Effector memory CD8-positive, alpha-beta T cell (primary cell): ENCODE results near the gene SLC30A1.

Source experiments
- ATAC-seq: fragments of 150-1000 bp; cut with Tn5 transposase; replicated peaks from 2 replicates; pipeline ENCODE4 v1.10.0; 2021; ENCODE audit warnings: mild to moderate bottlenecking, moderate library complexity
- DNase-seq, 3 experiments: peaks; one replicate each; pipeline ENCODE4 v3.0.0; 2021
- H3K27ac Mint-ChIP-seq, 2 donors: one replicate each; pipeline ENCODE4 v1.8.0; 2022; ENCODE audit warnings: mild to moderate bottlenecking in 2 of 2, mixed read lengths in 2 of 2, moderate library complexity in 2 of 2
- H3K27me3 Mint-ChIP-seq, 2 donors: one replicate each; pipeline ENCODE4 v1.8.0; 2022; ENCODE audit warnings: mixed read lengths in 2 of 2
- H3K36me3 Mint-ChIP-seq: one replicate; pipeline ENCODE4 v1.8.0; 2022; ENCODE audit warnings: mild to moderate bottlenecking, moderate library complexity, mixed read lengths; ENCODE audit not compliant: insufficient read depth
- H3K4me1 Mint-ChIP-seq, 2 donors: one replicate each; pipeline ENCODE4 v1.8.0; 2022; ENCODE audit warnings: low read depth in 2 of 2, mixed read lengths in 2 of 2
- H3K4me3 Mint-ChIP-seq, 2 donors: one replicate each; pipeline ENCODE4 v1.8.0; 2022; ENCODE audit warnings: mild to moderate bottlenecking in 2 of 2, mixed read lengths in 2 of 2, moderate library complexity in 2 of 2
- H3K9me3 Mint-ChIP-seq, 2 donors: one replicate each; pipeline ENCODE4 v1.8.0; 2022; ENCODE audit warnings: mixed read lengths in 2 of 2

The SLC30A1 gene

GRCh38 chr1:211526101-211526500 is 52.9 kb downstream of the SLC30A1 start:
- H3K27me3 Mint-ChIP-seq = peaks cover 22 to 60% of the 10 kb centered on the region in 2 donors
- H3K27ac Mint-ChIP-seq = no peak overlapping the region
- no peak for DNase-seq
- peaks cover 0 to 2% of the 10 kb centered on the region in 2 donors for H3K4me1 Mint-ChIP-seq
- H3K4me3 Mint-ChIP-seq = no peak overlapping the region
- peaks cover under 1% of the 10 kb centered on the region for H3K36me3 Mint-ChIP-seq
- H3K9me3 Mint-ChIP-seq = no peaks in the 10 kb centered on the region
- ATAC-seq = no peak

DNA sequence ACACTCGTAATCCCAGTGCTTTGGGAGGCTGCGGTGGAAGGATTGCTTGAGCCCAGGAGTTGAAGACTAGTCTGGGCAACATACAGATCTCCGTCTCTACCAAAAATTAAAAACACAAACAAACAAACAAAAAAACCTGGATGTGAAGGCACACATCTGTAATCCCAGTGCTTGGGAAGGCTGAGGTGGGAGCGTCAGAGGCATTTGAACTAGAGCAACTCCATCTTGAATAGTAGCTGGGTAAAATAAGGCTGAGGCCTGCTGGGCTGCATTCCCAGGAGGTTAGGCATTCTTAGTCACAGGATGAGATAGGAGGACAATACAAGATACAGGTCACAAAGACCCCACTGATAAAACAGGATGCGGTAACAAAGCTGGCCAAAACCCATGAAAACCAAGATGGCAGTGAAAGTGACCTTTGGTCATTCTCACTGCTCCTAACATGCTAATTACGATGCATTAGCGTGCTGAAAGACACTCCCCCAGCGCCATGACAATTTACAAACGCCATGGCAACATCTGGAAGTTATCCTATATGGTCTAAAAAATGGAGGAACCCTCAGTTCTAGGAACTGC is 53.8 kb downstream of the SLC30A1 start:
- Mint-ChIP-seq H3K27ac (no peak overlapping the region), H3K4me3 (no peak overlapping the region), H3K9me3 (no peaks in the 10 kb centered on the region), H3K27me3 (peaks cover 20 to 51% of the 10 kb centered on the region in 2 donors), H3K36me3 (no peaks in the 10 kb centered on the region), H3K4me1 (peaks cover 0 to 2% of the 10 kb centered on the region in 2 donors)
- ATAC-seq (no peak), DNase-seq (no peak)

- H3K4me3 Mint-ChIP-seq = no peak overlapping the region
- H3K4me1 Mint-ChIP-seq = peaks cover 0 to 2% of the 10 kb centered on the region in 2 donors
- ATAC-seq (no peak), DNase-seq (no peak)
- no peaks in the 10 kb centered on the region for H3K36me3 Mint-ChIP-seq
- H3K27me3 Mint-ChIP-seq = peaks cover 13 to 44% of the 10 kb centered on the region in 2 donors
- H3K9me3 Mint-ChIP-seq = no peaks in the 10 kb centered on the region
- H3K27ac Mint-ChIP-seq = no peak overlapping the region
These were observed 54.4 kb downstream of the SLC30A1 start for GRCh38 chr1:211524521-211524920.

- Mint-ChIP-seq H3K27me3 (peaks cover 0 to 27% of the 10 kb centered on the region in 2 donors), H3K27ac (no peak overlapping the region), H3K4me1 (peaks cover 0 to 1% of the 10 kb centered on the region in 2 donors), H3K9me3 (no peaks in the 10 kb centered on the region), H3K4me3 (no peak overlapping the region), H3K36me3 (peaks cover 3% of the 10 kb centered on the region)
- DNase-seq (no peak), ATAC-seq (no peak)
These were observed 56.2 kb downstream of the SLC30A1 start for GRCh38 chr1:211522804-211523203.
